Ectodermal cell (in vitro differentiated cells): ENCODE results near the gene FGD5.

Source experiments
- H3K27ac ChIP-seq: 2 replicates; pipeline ENCODE4 v1.7.0; 2013; ENCODE audit warnings: mild to moderate bottlenecking, low read depth, low read length; ENCODE audit not compliant: insufficient read depth, poor library complexity, severe bottlenecking
- H3K27me3 ChIP-seq: 2 replicates; pipeline ENCODE4 v1.7.0; 2013; ENCODE audit warnings: mild to moderate bottlenecking, low read length; ENCODE audit not compliant: insufficient read depth, control insufficient read depth, poor library complexity, severe bottlenecking
- H3K36me3 ChIP-seq: one replicate; pipeline ENCODE4 v1.7.0; 2013; ENCODE audit warnings: low read length; ENCODE audit not compliant: control insufficient read depth, insufficient read depth
- H3K4me1 ChIP-seq: one replicate; pipeline ENCODE4 v1.7.0; 2013; ENCODE audit warnings: low read length; ENCODE audit not compliant: control insufficient read depth, insufficient read depth
- H3K4me3 ChIP-seq: 2 replicates; pipeline ENCODE4 v1.7.0; 2013; ENCODE audit warnings: low read depth, low read length, control low read depth; ENCODE audit not compliant: insufficient read depth
- H3K9me3 ChIP-seq: 2 replicates; pipeline ENCODE4 v1.7.0; 2013; ENCODE audit warnings: mild to moderate bottlenecking, low read length, moderate library complexity; ENCODE audit not compliant: control insufficient read depth
- WGBS, 2 experiments: methylation state at CpG; one replicate each; pipeline ENCODE4 v1.1.7; 2013; ENCODE audit warnings: missing lambda C conversion rate in 2 of 2; 5-methylcytosine and 5-hydroxymethylcytosine counted together

FGD5 gene

DNA sequence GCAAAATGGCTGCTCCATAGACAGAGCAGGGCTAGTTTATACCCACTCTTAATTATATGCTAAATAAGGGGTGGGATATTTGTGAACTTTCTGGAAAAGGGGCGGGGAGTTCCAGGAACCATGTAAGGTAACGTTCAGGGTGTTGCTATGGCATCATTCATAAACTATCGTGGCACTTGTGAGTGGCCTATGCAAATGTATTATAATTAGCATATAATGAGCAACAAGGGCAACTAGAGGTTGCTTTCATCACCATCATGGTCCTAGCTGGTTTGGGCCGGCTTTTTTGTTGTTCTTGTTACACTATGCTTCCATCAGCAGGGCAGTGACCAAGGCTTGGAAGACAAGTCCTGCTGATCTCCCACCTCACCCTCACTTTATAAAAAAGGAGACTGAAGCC, 43.2 kb upstream of the FGD5 start:
- Histone ChIP-seq H3K36me3 (no peaks in the 10 kb centered on the region), H3K9me3 (no peaks in the 10 kb centered on the region), H3K4me1 (no peaks in the 10 kb centered on the region), H3K4me3 (no peak overlapping the region), H3K27me3 (no peaks in the 10 kb centered on the region), H3K27ac (no peak overlapping the region)
- WGBS, 2 experiments: 91 to 93% methylated on average over 4 of the region's 4 CpGs

GRCh38 chr3:14779069-14779685, 39.6 kb upstream of the FGD5 start:
- Histone ChIP-seq H3K4me3 (no peak overlapping the region), H3K4me1 (peaks cover 3% of the 10 kb centered on the region), H3K27ac (no peak overlapping the region), H3K9me3 (no peaks in the 10 kb centered on the region), H3K36me3 (no peaks in the 10 kb centered on the region), H3K27me3 (no peaks in the 10 kb centered on the region)
- WGBS, 2 experiments: no CpG with 5 or more reads among the region's 2 CpGs

DNA sequence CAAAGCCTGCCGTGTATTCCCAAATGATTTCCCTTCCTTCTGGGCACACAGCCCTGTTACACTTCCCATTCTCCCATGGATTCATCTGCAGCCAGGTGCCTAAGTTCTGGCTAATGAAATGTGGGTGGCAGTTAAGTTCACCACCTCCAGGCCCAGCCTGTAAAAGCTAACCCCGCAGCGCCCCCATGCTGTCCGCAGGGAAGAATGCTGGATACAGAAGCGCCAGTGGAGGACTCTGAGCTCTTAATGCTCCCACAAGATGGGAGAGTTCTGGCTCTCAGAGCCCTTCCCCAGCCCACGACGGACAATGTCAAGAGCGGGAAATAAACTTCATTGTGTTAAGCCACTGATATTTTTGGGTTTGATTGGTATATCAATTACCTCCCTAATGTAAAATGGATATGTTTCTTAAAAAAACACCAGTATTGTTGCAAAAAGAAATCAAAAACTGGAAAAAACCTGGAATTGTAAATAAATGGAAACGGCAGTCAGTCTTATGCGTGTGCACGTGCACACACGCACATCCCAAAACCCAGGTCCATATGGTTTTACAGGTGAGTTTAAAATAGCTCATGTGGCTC, 37.7 kb upstream of the FGD5 start:
- H3K36me3 ChIP-seq: no peaks in the 10 kb centered on the region
- H3K9me3 ChIP-seq: no peaks in the 10 kb centered on the region
- peaks cover 5% of the 10 kb centered on the region for H3K4me1 ChIP-seq
- 36 to 41% methylated on average over 12 of the region's 12 CpGs for WGBS, 2 experiments
- no peak overlapping the region for H3K27ac ChIP-seq
- no peaks in the 10 kb centered on the region for H3K27me3 ChIP-seq
- no peak overlapping the region for H3K4me3 ChIP-seq

DNA sequence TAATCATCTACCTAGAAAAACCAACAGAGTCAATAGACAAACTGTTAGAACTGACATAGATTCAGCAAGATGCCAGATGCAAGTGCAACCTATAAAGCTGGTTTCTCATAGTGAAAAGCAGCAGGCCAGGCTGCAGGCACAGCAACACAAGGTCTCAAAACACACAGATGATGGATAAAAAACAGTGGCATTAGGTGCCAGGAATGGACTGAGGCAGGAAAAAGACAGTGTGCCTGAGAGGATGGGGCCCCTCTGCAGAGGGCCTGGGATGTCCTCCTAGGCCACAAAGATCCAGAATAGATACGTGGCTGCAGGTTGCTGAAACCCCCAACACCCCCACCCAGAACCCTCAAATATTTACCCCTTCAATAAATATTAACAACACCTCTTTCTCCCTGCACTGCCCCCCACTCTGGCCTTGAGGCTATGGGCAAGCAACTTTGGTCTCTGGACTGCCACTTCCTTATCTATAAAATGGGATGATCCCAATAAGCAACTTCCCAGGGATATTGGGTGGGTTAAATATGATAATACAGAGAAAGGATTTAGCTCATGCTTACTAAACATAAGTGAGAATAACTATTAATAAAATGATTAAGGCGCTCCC, 35.2 kb upstream of the FGD5 start:
- Histone ChIP-seq H3K4me3 (no peak overlapping the region), H3K27me3 (no peaks in the 10 kb centered on the region), H3K36me3 (no peaks in the 10 kb centered on the region), H3K27ac (no peak overlapping the region), H3K9me3 (no peaks in the 10 kb centered on the region), H3K4me1 (peaks cover 5% of the 10 kb centered on the region)
- 78 to 86% methylated on average over 2 of the region's 2 CpGs for WGBS, 2 experiments

- Histone ChIP-seq H3K9me3 (no peaks in the 10 kb centered on the region), H3K4me1 (peaks cover 5% of the 10 kb centered on the region), H3K4me3 (no peak overlapping the region), H3K36me3 (no peaks in the 10 kb centered on the region), H3K27ac (no peak overlapping the region), H3K27me3 (no peaks in the 10 kb centered on the region)
- 49% methylated on average over 8 of the region's 8 CpGs for WGBS, 2 experiments
Observed at GRCh38 chr3:14784087-14784681, 34.6 kb upstream of the FGD5 start.

GRCh38 chr3:14785207-14786155, 33.3 kb upstream of the FGD5 start:
- no peak overlapping the region for H3K27ac ChIP-seq
- H3K36me3 ChIP-seq: no peaks in the 10 kb centered on the region
- WGBS, 2 experiments: 92% methylated on average over 20 of the region's 20 CpGs
- no peak overlapping the region for H3K4me3 ChIP-seq
- H3K9me3 ChIP-seq: no peaks in the 10 kb centered on the region
- H3K4me1 ChIP-seq: peaks cover 5% of the 10 kb centered on the region
- H3K27me3 ChIP-seq: no peaks in the 10 kb centered on the region

- Histone ChIP-seq H3K36me3 (no peaks in the 10 kb centered on the region), H3K4me3 (no peak overlapping the region), H3K4me1 (peaks cover 5% of the 10 kb centered on the region), H3K27ac (no peak overlapping the region), H3K9me3 (no peaks in the 10 kb centered on the region), H3K27me3 (no peaks in the 10 kb centered on the region)
- 89 to 100% methylated on average over 3 of the region's 3 CpGs for WGBS, 2 experiments
Observed at GRCh38 chr3:14786369-14786768, 32.4 kb upstream of the FGD5 start.

GRCh38 chr3:14787630-14788029, 31.1 kb upstream of the FGD5 start:
- Histone ChIP-seq H3K4me1 (peaks cover 5% of the 10 kb centered on the region), H3K36me3 (no peaks in the 10 kb centered on the region), H3K9me3 (no peaks in the 10 kb centered on the region), H3K4me3 (no peak overlapping the region), H3K27me3 (no peaks in the 10 kb centered on the region), H3K27ac (no peak overlapping the region)
- WGBS, 2 experiments: 66 to 72% methylated on average over 7 of the region's 7 CpGs

DNA sequence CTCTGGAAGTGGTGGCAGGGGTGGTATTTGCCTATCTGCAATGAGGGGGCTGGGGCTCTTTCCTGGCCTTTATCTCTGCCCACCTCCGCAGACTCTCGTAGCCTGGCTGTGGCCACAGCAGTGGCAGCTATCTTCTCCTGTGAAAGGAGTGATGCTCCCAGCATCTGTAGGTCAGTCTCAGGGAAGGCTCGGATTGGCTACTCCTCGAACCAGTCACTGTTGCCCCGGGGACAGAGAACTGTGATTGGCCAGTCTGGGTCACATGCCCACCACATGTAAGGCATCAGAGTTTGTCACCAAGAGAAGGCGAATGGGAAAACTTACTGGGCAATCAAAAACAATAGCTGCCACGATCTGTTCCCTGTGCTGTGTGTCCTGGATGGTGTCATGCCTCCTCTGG, 30.1 kb upstream of the FGD5 start:
- H3K27me3 ChIP-seq: no peaks in the 10 kb centered on the region
- peaks cover 11% of the 10 kb centered on the region for H3K4me1 ChIP-seq
- H3K27ac ChIP-seq: no peak overlapping the region
- no peaks in the 10 kb centered on the region for H3K36me3 ChIP-seq
- H3K9me3 ChIP-seq: no peaks in the 10 kb centered on the region
- WGBS, 2 experiments: 95% methylated on average over 7 of the region's 7 CpGs
- no peak overlapping the region for H3K4me3 ChIP-seq

- H3K36me3 ChIP-seq: no peaks in the 10 kb centered on the region
- no peaks in the 10 kb centered on the region for H3K9me3 ChIP-seq
- H3K4me1 ChIP-seq: peaks cover 8% of the 10 kb centered on the region
- 81 to 85% methylated on average over 5 of the region's 5 CpGs for WGBS, 2 experiments
- H3K27me3 ChIP-seq: no peaks in the 10 kb centered on the region
- no peak overlapping the region for H3K4me3 ChIP-seq
- H3K27ac ChIP-seq: no peak overlapping the region
Observed at GRCh38 chr3:14789221-14789620, 29.5 kb upstream of the FGD5 start.
